Endothelial cell of umbilical vein (primary cell): ENCODE results near the gene KAZALD1. TPM values are rescaled to one million over a fixed set of nuclear protein-coding genes. Genes with fewer than 3 reads are reported as not detected.

Experiments
- BruUV-seq: library from RNA; stranded (reverse); fragments of 400-500 nt; replicated peaks from 2 replicates; lab custom pipeline; 2021; lab: Mats Ljungman, UMichigan
- CTCF ChIA-PET: fragments of 300-600, 350-600 bp; sonication (Branson Sonifier 250); formaldehyde crosslinking; loops from one replicate; lab custom pipeline; 2021; ENCODE audit warnings: antibody characterized with exemption, inconsistent platforms; lab: Charles Lee
- POLR2A ChIA-PET: fragments of 300-600, 350-600 bp; sonication (Branson Sonifier 250); formaldehyde crosslinking; loops from one replicate; lab custom pipeline; 2021; ENCODE audit warnings: antibody characterized with exemption, inconsistent platforms; lab: Charles Lee
- DNase-seq: peaks from one replicate; pipeline ENCODE4 v3.0.0-alpha.2; 2011; ENCODE audit warnings: low read depth, low spot score
- FAIRE-seq: peaks from 2 replicates; lab custom pipeline; 2011; peaks lifted over from hg19 to GRCh38; lab: Jason Lieb, UNC
- H2AFZ ChIP-seq: 2 replicates; pipeline ENCODE4 v1.6.0; 2012; ENCODE audit warnings: low read depth, low read length, control low read depth, inconsistent platforms
- H3K27ac ChIP-seq: 2 replicates; pipeline ENCODE4 v1.5.1; 2011; ENCODE audit warnings: low read depth, mild to moderate bottlenecking, control low read depth, low read length, moderate library complexity; ENCODE audit not compliant: insufficient read depth
- H3K27me3 ChIP-seq, 2 experiments: 2 replicates each; pipeline versions ENCODE4 v1.6.0 to v1.6.1; 2011; ENCODE audit warnings: low read length in 2 of 2, mixed read lengths in 1 of 2; ENCODE audit not compliant: control insufficient read depth in 2 of 2, insufficient read depth in 2 of 2
- H3K36me3 ChIP-seq, 2 experiments: 2 replicates in 1 of 2; 3 replicates in 1 of 2; pipeline ENCODE4 v1.5.1; 2011; ENCODE audit warnings: low read length in 2 of 2, mild to moderate bottlenecking in 1 of 2, moderate library complexity in 1 of 2; ENCODE audit not compliant: control insufficient read depth in 2 of 2, insufficient read depth in 2 of 2; ENCODE audit errors: extremely low read depth in 1 of 2
- H3K4me1 ChIP-seq: 3 replicates; pipeline ENCODE4 v1.5.1; 2011; ENCODE audit warnings: mild to moderate bottlenecking, low read length; ENCODE audit not compliant: control insufficient read depth, insufficient read depth; ENCODE audit errors: extremely low read depth
- H3K4me2 ChIP-seq: 2 replicates; pipeline ENCODE4 v1.6.1; 2011; ENCODE audit warnings: low read length, control low read depth, mixed read lengths; ENCODE audit not compliant: insufficient read depth
- H3K4me3 ChIP-seq, 3 experiments: fragments of 200-600 bp in 1 of 3; sonication (generic), shearing (Covaris generic) in 1 of 3; replicated peaks in 1 of 3; 2 replicates each; pipeline ENCODE4 v1.5.1; 2011 to 2016; ENCODE audit warnings: control low read depth in 3 of 3, low read length in 3 of 3, mild to moderate bottlenecking in 2 of 3, inconsistent platforms in 1 of 3, low read depth in 1 of 3, moderate library complexity in 1 of 3; ENCODE audit not compliant: insufficient read depth in 1 of 3
- H3K79me2 ChIP-seq: 2 replicates; pipeline ENCODE4 v1.6.0; 2012; ENCODE audit warnings: low read length, inconsistent platforms; ENCODE audit not compliant: control insufficient read depth, insufficient read depth
- H3K9ac ChIP-seq: replicated peaks from 2 replicates; pipeline ENCODE3; 2011; ENCODE audit warnings: low read length, control low read depth; ENCODE audit not compliant: insufficient read depth; ENCODE audit errors: extremely low read depth
- H3K9me1 ChIP-seq: replicated peaks from 3 replicates; pipeline ENCODE4 v1.6.0; 2011; ENCODE audit warnings: mild to moderate bottlenecking, low read length; ENCODE audit not compliant: control insufficient read depth, insufficient read depth; ENCODE audit errors: extremely low read depth
- H3K9me3 ChIP-seq: replicated peaks from 2 replicates; pipeline ENCODE4 v1.5.1; 2012; ENCODE audit warnings: low read length, inconsistent platforms; ENCODE audit not compliant: control insufficient read depth, insufficient read depth
- H4K20me1 ChIP-seq: replicated peaks from 2 replicates; pipeline ENCODE3; 2011; ENCODE audit warnings: mild to moderate bottlenecking, low read length; ENCODE audit not compliant: control insufficient read depth, insufficient read depth; ENCODE audit errors: extremely low read depth
- CTCF ChIP-seq, 2 donors: IDR thresholded peaks; 1 replicate in 1 of 2; 2 replicates in 1 of 2; pipeline ENCODE4 v1.5.1; 2011; ENCODE audit warnings: low read length in 2 of 2, mild to moderate bottlenecking in 2 of 2, moderate library complexity in 2 of 2, control low read depth in 1 of 2, inconsistent platforms in 1 of 2, low read depth in 1 of 2; ENCODE audit not compliant: insufficient read depth in 1 of 2; ENCODE audit errors: extremely low read depth in 1 of 2
- EZH2 ChIP-seq: IDR thresholded peaks from 2 replicates; pipeline ENCODE4 v1.6.1; 2012; ENCODE audit warnings: borderline replicate concordance, low read depth, mild to moderate bottlenecking, moderate library complexity, low read length, inconsistent platforms; ENCODE audit not compliant: severe bottlenecking
- FOS ChIP-seq: IDR thresholded peaks from 2 replicates; pipeline ENCODE4 v1.6.1; 2011; ENCODE audit warnings: mild to moderate bottlenecking, low read length, moderate library complexity, borderline replicate concordance; ENCODE audit not compliant: insufficient read depth
- GATA2 ChIP-seq: IDR thresholded peaks from 2 replicates; pipeline ENCODE4 v1.7.0; 2011; ENCODE audit warnings: low read depth, mild to moderate bottlenecking, moderate library complexity, mixed read lengths, low read length; ENCODE audit not compliant: insufficient read length, insufficient read depth
- JUN ChIP-seq: IDR thresholded peaks from 2 replicates; pipeline ENCODE4 v1.6.1; 2011; ENCODE audit warnings: borderline replicate concordance, low read depth; ENCODE audit not compliant: insufficient read length, insufficient read depth
- MYC ChIP-seq: IDR thresholded peaks from one replicate; pipeline ENCODE4 v1.6.1; 2011; ENCODE audit warnings: mild to moderate bottlenecking, low read depth, low read length
- POLR2A ChIP-seq: IDR thresholded peaks from 2 replicates; pipeline ENCODE4 v1.6.1; 2012; ENCODE audit warnings: low read depth, mild to moderate bottlenecking, control low read depth, low read length
- POLR2AphosphoS5 ChIP-seq: IDR thresholded peaks from 2 replicates; pipeline ENCODE4 v1.6.1; 2012; ENCODE audit warnings: low read depth, mild to moderate bottlenecking, control low read depth, low read length, moderate library complexity; ENCODE audit not compliant: insufficient read depth
- dilution Hi-C: fragments of 300-500 bp; cut with MboI; formaldehyde crosslinking; loops from one replicate; pipeline ENCODE4 v1.15.0; 2019; ENCODE audit warnings: low sequenced_read_pairs; ENCODE audit not compliant: extremely low pct_ligation_motif_present
- intact Hi-C: fragments of 100-400 bp; cut with micrococcal nuclease; formaldehyde crosslinking; loops from one replicate; pipeline ENCODE4 v1.10.0; 2022
- polyA plus RNA-seq, 4 experiments: library from polyadenylated mRNA; depleted of rRNA in 3 of 4; stranded (reverse) in 3 of 4; unstranded in 1 of 4; fragments of >200 nt; gene quantifications; 2 replicates each; pipeline versions ENCODE4 v1.2.1 to v1.2.3, GENCODE V29; 2011 to 2012; ENCODE audit warnings: missing spikeins in 1 of 4
- total RNA-seq: library from RNA; stranded (reverse); gene quantifications from 2 replicates; pipeline ENCODE4 v1.2.3, GENCODE V29; 2021
- TF ChIP-seq, protein P1 (sequence below): IDR thresholded peaks from 2 replicates; pipeline ENCODE4 v1.6.1; 2011; ENCODE audit not compliant: insufficient read depth, insufficient read length

KAZALD1 gene
- total and polyA plus RNA-seq, 2 donors (not counting 3 experiments of a cell fraction or from before 2014, with no cell fraction given), result 3.0 to 3.3 TPM

DNA sequence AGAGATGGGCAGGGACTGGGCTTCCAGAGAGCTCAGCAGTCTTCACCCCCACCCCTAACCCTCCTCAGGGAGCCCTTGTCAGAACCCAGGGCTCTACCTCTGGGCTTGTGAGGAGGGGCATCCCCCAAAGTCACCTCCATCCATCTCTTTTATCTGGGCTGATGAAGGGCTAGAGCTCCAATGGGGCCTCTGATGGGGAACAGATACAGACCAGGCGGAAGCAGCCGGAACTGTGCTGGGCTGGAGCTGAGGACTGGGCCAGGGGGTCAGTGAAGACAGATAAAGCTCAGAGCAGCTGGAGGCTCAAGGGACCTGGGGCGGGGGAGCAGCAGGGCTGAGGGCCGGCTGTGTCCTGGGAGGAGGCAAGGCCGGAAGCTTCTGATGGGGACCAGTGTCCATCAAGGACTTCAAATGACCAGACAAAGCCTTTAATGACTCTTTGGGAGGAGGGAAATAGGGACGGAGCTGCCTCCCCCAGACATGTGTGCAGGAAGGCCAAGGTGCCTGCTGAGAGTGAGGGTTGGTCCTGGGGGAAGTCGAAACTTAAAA lies 10.2 kb downstream of the KAZALD1 start:
- H2AFZ ChIP-seq, result no peak overlapping the region
- H3K4me1 ChIP-seq, result peaks cover 8% of the 10 kb centered on the region
- no peak overlapping the region for H3K4me2 ChIP-seq
- H3K9me3 ChIP-seq, result no peaks in the 10 kb centered on the region
- H3K9ac ChIP-seq, result no peak overlapping the region
- FAIRE-seq, result no peak
- no TSS peak for BruUV-seq
- no peaks in the 10 kb centered on the region for H4K20me1 ChIP-seq
- H3K27ac ChIP-seq, result no peak overlapping the region
- POLR2A ChIA-PET, result no interaction called here
- no peaks in the 10 kb centered on the region for H3K36me3 ChIP-seq
- CTCF ChIA-PET, result interaction anchor here (0.8 to 1.6 kb wide), 4 partner anchors 22 to 70 kb away, joined by 3 to 7 read pairs (median 4); no protein-coding TSS in a partner anchor
- H3K9me1 ChIP-seq, result no peaks in the 10 kb centered on the region
- dilution Hi-C loops (no loop called here), intact Hi-C loops (loop anchor here (2.0 kb wide), 1 partner anchor 15 kb away; no protein-coding TSS in a partner anchor)
- H3K4me3 ChIP-seq, result no peak overlapping the region
- no peak for DNase-seq
- H3K27me3 ChIP-seq, result peaks cover 15 to 29% of the 10 kb centered on the region in 2 experiments
- TF ChIP-seq GATA2, result no peak
- TF ChIP-seq FOS, result no peak
- no peak for TF ChIP-seq JUN
- no peak for TF ChIP-seq EZH2
- no peak for TF ChIP-seq MYC
- no peak for TF ChIP-seq POLR2A
- TF ChIP-seq CTCF (IDR thresholded peaks at IDR 0.05; ENCODE audit: extremely low read depth in 1 of 2, insufficient read depth in 1 of 2, low read depth in 1 of 2, low read length in 2 of 2), result no peak
- TF ChIP-seq, protein P1, sequence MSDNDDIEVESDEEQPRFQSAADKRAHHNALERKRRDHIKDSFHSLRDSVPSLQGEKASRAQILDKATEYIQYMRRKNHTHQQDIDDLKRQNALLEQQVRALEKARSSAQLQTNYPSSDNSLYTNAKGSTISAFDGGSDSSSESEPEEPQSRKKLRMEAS, result no peak
- no peak for TF ChIP-seq POLR2AphosphoS5
- no peaks in the 10 kb centered on the region for H3K79me2 ChIP-seq
